Skin of body (tissue), 2 donors: ENCODE results near the gene RBM33. TPM values are rescaled to one million over a fixed set of nuclear protein-coding genes. Genes with fewer than 3 reads are reported as not detected.
"Not testable (repeated sequence)": the region's sequence is repeated elsewhere in the genome, so short reads cannot be mapped to it uniquely, and the experiment has no call there.

ENCODE experiments used
- DNase-seq: peaks from one replicate; lab custom pipeline; 2025; lab: John Stamatoyannopoulos, UW
- total RNA-seq: library from RNA; depleted of rRNA; stranded (reverse); fragments of >200 nt; gene quantifications from one replicate; pipeline ENCODE4 v1.2.3, GENCODE V29; 2014

Gene RBM33
- total RNA-seq, 1 donor from 2014 or later = 50.4 TPM

DNA sequence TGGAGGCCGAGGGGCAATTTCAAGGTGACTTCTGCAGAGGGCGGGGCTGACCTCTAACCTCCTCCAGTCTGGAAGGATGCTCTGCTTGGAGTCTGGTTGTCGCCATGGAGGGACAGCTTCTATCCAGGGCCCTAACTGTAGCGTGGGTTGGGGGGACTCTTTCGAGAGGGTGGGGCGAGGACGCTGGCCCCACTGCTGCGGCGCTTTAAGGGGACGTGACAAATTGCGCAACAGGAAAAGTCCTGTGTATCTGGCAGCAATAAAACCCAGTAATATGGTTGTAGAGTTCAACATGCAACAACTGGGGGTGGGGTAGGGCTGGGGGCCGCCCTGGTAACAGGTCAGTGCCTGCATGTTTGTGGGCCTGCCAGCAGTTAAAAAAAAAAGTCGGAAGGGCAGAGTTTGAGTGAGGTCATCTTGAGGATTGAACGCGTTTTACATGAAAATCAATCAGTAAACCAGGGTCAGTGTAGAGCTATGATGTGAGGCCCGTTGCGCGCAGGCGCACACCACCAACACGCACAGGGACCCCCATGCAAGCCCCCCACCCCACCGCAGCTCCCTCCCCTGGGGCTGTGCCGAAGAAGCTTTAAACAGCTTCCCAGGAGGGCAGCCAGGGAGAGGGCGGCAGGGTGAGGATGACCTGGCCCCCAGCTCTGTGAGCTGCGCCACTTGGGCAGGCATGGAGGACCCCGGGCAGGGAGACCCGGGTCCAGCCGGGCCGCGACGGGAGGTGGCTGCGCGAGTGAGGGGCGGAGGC lies 163.5 kb downstream of the RBM33 start:
- no peak for DNase-seq

DNA sequence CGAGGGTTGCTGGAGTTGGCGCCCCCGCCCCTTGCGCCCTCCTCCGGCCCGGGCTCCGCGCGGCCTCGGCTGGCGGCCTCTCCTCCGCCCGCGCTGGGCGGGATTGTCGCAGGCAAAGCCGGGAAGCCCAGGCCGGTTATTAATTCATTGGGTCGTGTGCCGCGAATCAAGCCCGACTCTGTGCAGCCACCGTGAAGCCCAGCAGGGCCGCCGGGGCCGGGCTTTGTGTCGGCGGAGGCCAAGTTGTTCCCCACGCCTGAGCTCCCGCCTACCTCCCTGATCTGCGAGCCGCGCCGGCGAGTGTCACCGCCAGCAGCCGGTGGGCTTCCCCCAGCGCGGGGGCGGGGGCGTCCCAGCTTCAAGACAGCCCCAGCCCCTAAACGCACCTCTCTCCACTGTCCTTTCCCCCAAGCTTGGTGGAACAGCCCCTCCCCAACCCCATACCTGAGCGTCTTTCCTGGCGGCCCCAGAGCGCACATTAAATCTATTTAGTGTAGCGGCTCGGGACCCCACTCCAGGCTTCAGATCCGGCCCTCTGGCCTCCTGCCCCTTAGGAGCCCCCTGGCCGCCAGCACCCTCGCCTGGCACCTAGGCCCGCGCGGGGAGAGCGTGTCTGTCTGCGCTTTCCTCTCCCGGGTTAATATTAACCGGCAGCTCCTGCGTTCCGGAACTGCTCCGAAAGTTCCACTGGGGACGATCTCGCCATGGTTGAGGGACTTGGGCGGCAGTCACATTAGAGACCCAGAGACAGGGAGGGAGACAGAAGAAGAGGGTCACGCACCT lies 164.3 kb downstream of the RBM33 start:
- no peak for DNase-seq

DNA sequence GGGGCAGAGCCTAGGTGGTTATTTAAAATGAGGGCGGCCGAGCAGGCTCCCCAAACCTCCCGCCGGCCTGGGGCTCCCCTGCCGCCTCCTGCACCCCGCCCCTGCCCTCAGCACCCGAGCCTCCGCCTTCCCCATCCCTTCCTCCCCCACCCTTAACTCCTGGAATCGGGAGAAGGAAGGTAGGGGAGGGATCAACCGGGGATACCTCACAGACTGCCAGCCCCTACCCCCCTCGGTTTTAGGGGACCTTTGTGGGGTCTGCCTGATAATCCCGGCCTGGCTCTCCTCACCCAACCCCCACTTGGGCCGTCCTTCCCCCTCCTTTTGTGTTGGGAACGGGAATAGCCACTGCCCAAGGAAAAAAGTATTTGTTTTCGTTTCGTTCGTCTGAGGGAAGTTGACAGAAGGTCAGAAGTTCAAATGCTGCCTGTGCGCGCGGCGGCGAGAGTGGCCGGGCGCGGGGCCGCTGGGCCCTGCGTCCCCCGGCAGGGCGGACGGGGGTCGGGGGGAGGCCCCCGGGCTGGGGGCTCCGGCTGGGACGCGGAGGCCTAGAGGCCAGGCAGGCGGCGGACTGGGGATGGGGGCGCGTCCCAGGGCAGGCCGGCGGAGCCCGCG lies 165.0 kb downstream of the RBM33 start:
- DNase-seq = no peak

DNA sequence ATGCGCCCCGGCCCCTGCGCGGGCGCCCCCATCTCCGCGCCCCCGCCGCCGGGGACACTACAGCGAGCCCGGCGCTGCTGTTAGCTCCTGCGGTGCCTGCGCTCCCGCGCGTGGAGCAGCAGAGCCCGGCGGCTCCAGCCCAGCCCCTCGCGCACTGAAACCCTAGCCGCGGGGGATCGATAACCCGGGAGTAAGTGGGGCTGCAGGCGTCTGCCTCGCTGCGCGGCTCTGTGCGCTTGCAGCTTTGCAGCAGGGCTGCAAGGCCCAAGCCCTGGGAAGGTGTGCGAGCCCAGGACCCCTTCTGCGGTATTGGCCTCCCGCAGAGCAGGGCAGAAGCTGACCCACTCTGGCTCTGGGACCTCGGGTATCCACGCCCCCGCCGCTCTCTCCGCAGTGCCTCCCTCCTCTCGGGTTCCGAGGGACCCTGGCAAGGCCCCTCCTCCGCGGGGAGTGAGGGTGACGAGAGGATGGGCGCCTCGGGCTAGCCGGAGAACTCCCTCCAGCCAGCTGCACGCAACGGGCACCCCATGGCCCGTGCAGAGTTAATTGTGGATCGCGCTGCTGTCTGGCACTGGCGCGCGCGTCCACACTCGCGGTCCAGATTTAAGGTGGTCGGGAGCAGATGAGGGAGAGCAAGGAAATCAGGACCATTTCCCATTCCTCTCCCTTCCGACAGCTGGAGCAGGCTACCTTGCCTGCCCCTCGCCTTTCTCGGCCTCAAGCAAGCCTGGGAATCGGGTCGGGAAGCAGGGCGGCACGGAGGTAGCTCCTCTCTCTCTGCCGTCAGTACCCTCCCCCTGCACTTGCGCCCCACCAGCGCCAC lies 165.7 kb downstream of the RBM33 start:
- no peak for DNase-seq

DNA sequence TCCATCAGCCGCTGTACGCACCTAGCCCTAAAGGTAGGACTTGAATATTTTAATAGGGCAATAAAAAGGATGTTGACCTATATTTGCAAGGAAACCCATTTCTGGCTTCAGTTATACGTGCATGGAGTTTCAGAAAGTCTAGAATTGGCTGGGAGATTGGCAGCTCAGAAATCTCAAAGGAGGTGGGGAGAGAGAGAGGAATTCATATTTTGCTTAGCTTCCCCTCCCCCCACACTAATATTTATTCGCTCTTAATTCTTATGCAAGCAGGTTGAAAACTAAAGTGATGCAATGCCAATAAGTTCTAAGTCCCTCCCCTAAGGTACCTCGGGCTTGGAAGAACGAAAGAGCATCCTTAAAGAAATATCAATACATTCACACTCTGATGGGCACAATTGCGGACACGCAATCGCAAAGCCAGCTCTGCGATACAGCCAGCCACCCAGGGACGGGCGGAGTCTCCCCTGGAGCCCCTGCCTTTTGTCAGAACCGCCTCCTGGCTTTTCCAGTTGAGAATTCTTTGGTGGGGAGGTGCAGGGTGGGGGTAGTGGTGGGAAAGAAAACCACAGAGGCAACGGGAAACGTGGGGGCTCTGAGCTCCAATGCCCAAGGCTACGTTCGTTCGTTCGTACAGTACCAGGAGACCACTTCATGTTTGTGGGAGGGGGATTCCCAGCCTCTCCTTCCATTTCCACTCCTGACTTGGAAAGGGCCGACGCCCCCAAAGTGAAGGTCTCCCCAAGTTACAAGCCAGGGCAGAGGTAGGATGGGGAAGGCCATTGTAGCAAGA lies 166.5 kb downstream of the RBM33 start:
- DNase-seq = no peak

DNA sequence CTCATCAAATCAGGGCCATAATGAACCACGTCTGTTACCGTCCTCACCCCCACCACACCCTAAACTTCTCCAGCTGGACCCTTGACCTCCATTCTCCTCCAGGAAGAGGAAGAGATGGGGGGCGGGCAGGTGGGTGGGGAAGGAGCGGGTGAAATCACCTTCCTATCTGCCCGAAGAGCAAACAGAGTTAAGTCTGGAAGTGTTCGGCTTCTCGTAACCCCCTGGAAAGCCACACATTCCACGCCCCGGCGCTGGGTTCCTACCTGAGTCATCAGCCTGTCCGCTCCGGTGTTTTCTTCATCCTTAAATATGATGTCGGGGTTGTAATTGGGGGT lies 167.1 kb downstream of the RBM33 start:
- no peak for DNase-seq

DNA sequence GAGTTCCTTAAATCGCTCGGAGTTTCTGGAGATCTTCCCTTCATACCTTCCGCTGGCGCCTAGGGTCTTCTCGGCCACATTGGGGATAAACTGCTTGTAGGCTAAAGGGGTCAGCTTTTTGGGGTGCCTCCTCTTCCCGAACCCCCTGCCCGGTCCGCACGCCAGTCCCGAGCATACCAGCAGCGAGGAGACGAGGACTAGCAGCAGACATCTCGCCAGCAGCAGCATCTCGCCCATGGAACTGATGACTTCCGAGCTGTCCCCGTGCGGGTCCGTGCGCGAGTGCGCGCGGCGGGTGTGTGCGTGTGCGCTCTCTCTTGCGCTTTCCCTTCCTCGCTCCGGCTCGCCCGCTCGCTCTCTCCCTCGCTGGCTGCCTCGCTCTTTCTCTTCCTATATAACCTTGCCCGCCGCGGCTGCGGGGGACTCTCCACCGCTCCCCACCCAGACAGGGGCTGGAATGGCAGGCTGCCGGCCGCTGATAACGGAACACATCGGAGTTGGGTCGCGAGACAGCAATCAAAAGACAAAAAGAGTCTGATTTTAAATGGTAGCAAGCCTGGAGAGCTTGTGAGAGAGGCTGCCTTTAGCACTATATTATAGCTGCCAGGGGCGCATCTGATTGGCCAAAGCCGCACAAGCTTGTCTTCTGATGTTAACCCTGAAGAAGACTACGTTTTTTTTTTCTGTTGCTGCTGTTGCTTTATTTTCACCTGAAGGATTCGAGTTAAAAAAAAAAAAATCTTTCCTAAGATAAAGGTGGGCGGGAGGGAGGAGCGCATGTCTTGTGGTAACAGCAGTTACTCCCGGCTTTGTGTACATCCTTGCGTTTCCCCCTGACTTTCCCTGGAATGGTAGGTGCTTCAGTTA lies 167.7 kb downstream of the RBM33 start, which contains the start of gene SHH:
SHH (minus strand) TSS at position 569 of the 867 bp plus-strand sequence; CDS start at position 228, 341 bp downstream.
- no peak for DNase-seq

DNA sequence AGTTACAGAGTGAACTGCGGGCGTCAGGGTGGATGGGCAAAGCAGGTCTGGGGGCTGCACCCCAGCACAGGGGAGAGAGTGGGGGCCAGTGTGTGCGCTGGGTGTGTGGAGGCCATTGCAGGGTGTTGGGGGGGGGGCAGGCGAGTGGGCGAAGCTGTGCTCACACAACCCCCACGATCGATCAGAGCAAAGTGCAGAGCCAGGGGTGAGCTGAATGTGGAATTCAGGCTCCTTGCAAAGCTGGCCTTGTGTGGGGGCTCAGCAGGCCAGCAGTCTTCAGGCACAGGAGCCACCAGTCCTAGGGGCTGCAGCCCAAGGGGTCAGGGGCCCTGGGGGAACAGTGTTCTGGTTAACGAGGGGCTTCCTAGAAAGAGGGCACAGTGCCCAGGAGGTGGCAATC lies 168.7 kb downstream of the RBM33 start:
- no peak for DNase-seq

DNA sequence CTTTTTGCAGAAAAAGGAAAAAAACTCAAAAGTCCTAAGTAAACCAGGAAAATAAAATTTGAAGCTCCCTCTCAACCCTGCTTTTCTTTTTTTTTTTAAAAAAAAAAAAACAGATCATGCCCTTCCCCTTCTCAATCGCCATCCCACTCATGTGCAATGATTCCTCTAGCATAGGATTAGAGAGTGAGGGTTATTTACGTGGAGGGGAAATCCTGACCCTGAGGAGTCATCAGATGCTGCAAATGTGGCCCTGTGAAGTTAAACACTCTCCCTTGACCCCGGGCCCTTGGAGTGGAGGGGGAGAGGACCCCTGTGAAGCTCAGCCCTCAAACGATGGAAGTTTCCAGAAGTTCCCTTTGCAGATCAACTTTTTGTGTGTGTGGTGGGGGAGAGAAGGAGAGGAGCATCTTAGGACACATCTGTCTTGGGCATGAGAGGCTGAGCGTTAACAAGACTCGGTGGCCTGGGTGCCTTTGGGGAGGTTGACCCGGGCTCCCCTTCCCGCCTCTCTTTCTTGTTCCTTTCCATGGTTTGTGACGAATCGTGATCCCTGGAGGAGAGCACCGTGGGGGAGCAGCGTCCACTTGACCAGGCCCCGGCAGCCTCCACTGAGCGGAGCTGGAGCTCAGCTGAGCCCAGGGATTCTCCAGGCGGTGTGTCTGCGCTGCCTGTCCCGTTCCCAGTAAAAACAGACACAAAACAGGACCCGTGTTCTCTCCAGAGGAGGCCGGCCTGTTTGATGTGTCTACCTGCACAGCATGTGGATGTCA lies 169.3 kb downstream of the RBM33 start:
- no peak for DNase-seq

DNA sequence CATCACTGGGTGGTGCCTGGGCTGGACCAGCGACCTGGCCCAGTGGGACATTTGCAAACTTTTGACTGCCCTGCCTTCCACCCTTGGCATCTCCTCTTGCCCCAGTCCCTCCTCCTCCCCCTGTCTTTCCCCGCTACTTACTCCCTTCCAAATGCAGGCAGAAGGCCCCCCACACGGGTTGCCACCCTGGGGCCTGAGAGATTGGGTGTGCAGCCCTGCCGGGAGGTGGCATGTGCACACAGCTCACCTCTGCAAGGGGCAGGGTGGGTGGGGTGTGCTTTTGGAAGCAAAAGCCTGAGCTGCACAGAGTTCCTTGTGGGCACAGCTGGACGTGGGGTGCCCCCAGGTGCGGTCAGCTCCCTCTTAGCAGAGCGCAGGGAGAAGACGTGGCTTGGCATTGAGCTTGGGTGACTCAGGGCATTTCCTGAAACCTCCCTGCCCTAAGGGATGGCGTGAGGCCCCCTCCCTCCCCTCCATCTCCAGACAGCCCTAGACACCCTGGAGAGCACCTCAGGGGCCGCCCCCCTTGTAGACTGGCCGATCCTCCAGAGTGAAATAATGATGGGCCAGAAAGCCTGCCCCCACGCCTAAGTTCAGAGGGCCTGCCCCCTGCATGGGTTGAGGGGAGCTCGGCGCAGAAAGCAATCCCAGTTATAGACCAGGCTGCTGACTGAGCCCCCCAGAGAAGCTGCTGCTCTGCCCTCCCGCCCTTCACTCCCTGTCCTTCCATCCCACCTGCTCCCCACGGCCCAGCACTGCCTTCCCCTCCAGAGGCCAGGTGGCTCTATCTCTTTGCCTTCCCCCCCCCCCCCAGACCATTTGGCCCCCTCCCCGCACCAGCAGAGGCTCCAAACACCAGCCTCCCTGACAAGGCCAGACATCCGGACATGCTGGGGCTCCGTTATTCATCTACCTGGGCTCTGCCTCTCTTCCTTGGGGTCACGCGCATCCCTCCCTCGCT lies 170.1 kb downstream of the RBM33 start:
- DNase-seq = no peak

DNA sequence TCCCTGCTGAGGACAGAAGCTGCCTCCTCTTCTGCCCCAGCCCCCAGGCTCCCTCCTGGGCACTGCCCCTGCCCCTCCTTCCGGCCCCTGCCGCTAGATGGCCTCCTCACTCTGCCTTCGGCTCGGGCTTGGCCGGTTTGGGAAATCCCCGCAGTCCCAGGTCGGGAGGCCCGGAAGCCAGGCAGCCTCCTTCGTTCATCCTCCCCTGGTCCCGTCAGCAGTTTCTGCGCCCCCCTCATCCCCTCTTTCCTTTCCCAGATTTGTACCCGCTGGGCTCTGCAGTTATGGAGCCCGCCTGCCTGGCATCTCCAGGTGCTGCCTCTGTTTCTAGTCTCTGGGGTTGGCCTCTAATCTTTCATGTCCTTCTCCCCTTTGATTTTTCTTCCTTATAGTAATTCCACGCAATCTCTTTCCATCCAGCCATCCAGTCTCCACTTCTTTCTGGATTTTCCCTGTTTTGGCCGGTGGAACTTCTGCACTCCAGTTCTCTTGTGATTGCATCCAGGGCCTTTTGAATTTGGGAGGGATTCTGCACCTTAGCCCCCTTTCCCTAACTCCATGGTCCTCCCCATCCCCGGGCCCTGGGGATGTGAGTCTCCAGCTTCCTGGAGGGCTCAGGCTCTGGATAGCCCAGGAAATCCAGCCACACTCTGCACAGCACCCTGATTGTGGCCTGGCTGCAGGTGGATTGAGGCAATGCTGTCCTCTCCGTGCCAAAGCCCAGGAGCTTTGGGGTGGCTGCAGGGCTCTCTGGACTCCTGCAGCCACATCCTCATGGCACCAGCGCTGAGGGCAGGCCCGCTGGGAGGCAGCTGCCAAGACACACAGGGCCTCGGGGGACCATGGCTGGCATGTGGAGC lies 171.1 kb downstream of the RBM33 start:
- no peak for DNase-seq

DNA sequence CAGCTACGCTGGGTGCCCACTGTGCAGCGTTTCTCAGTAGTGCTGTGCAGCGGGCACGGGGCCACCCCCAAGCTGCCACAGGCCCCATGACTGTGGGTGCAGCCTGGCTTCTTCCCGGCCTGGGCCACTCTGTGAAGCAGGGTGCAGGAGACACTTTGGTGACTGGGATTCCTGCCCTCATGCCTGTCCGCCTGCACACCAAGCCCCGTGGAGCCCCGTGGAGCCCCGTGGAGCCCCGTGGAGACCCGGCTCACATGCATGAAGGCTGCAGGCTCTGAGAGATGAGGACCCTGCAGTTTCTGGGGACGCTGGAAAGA lies 171.7 kb downstream of the RBM33 start:
- DNase-seq = no peak

DNA sequence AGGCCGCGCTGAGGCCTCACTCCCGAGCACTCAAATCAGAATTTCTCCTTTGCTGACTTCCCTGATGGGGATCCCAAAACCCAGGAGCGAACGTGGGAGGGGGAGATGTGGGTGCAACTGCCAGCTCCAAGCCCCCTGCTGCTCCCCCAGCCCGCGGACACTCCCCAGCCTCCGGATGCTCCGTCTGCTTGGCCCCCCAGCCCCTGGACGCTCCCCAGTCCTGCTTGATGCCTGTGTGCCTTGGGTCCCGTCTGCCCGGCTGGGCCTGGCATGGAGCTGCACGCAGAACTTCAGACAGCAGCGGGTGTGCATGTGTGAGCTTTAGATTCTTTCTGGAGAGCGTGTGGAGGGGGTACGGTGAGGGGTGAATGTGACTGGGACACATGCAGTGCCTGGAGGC lies 172.5 kb downstream of the RBM33 start:
- DNase-seq = no peak

DNA sequence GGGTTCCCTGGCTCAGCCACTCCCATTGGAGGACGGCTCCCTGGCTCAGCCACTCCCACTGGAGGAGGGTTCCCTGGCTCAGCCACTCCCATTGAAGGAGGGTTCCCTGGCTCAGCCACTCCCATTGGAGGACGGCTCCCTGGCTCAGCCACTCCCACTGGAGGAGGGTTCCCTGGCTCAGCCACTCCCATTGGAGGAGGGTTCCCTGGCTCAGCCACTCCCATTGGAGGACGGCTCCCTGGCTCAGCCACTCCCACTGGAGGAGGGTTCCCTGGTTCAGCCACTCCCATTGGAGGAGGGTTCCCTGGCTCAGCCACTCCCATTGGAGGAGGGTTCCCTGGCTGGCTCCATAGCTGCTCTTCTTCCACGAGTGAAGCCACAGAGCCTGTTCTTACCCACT lies 173.1 kb downstream of the RBM33 start:
- not testable (repeated sequence) for DNase-seq

DNA sequence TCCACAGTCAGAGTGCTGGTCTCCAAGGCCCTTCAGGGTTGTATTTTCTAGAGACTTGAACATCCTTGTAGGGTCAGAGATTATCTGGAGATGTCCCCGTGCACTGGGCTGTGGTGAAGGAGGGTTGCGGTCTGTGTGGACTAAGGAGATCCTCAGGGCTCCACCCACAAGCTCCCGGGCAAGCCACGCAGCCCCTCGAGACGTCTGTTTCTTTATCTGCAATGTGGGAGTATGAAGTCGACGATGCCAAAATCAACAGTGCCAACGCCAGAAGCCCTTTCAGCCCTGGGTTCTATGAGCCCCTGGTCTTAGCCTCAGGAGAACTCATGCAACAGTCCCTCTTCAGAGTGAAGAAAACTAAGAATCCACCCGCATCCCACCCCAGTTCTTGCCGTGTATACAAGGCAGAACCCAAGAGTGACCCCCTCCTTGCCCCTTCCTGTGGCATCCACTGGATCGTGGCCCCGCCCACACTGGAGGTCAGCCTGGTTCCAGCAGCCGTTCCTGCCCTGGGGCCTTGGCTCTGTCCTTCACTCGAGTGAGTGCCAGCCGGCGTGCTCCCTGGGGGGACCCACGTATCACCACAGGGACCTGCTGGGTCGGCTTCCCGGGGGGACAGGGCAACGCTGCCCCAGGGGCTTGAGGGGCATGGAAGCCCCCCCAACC lies 173.8 kb downstream of the RBM33 start:
- DNase-seq = no peak

DNA sequence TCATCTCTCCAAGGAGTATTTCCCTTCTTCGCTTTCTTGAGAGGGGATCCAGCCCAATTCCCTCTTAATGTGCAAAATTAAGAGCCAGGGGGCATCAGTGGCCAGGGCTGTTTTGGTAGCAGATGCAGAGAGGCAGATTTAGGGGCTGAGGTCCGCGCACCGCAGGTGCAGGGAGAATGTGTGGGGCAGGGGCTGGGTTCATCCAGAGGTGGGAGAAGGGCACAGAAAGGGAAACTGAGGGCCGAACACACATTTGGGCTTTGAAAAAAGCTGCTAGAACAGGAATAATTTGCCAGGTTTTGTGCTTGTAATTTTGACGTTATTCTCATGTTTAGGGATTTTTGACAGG lies 174.3 kb downstream of the RBM33 start:
- no peak for DNase-seq

DNA sequence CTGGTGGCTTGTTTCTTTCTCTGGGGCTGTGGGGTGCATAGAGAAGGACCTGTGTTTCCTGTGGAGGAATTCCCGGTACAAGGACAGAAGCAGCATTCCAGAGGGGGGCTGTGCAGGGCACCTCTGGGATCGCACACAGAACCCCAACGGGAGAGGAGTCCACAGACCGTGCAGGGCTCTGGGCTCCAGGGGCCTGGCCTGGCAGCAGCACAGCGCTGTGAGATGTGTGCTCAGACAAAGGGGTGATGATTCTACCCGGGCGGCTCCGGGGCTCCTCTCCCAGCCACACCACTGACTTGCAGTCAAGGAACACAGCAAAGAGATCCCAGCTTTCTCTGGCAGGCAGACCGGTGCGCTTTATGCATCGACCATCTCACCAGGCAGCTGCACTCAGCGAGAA lies 174.7 kb downstream of the RBM33 start:
- no peak for DNase-seq
